IMR-90 (cell line): Measurements from ENCODE around the gene NEUROG1. TPM values are rescaled to one million over a fixed set of nuclear protein-coding genes. Genes with fewer than 3 reads are reported as not detected.

Source experiments
- ATAC-seq: fragments of 200-7000 bp; cut with Tn5 transposase; 2 replicates; pipeline ENCODE4 v1.9.1; 2020; ENCODE audit warnings: low read depth, mild to moderate bottlenecking, moderate library complexity
- BruUV-seq: library from RNA; stranded (reverse); fragments of 400-500 nt; replicated peaks from 2 replicates; lab custom pipeline; 2021; lab: Mats Ljungman, UMichigan
- CTCF ChIA-PET: fragments of 300-600 bp; formaldehyde crosslinking; extraction: SDS; loops from one replicate; lab custom pipeline; 2021; ENCODE audit warnings: antibody characterized with exemption; lab: Yijun Ruan, JAX
- POLR2A ChIA-PET: fragments of 300-600 bp; sonication (Branson Sonifier 250); formaldehyde crosslinking; loops from one replicate; lab custom pipeline; 2022; ENCODE audit warnings: antibody characterized with exemption; ENCODE audit not compliant: unreplicated experiment; lab: Charles Lee
- DNase-seq: peaks from one replicate; pipeline ENCODE4 v3.0.0; 2013
- H2AFZ ChIP-seq: replicated peaks from 2 replicates; pipeline ENCODE3; 2013; ENCODE audit warnings: low read length, mild to moderate bottlenecking; ENCODE audit not compliant: poor library complexity
- H2AK5ac ChIP-seq: 2 replicates; pipeline ENCODE4 v1.6.1; 2013; ENCODE audit warnings: low read depth, low read length, inconsistent platforms
- H2AK9ac ChIP-seq: replicated peaks from 2 replicates; pipeline ENCODE3; 2013; ENCODE audit warnings: mild to moderate bottlenecking, low read depth, low read length, moderate library complexity; ENCODE audit not compliant: poor library complexity
- H2BK120ac ChIP-seq: 2 replicates; pipeline ENCODE4 v1.6.1; 2013; ENCODE audit warnings: low read depth, low read length, inconsistent platforms
- H2BK15ac ChIP-seq: 3 replicates; pipeline ENCODE4 v1.6.1; 2013; ENCODE audit warnings: low read depth, low read length, inconsistent platforms
- H2BK20ac ChIP-seq: 2 replicates; pipeline ENCODE4 v1.6.1; 2013; ENCODE audit warnings: low read depth, mild to moderate bottlenecking, inconsistent platforms, low read length, moderate library complexity
- H2BK5ac ChIP-seq: 2 replicates; pipeline ENCODE4 v1.6.1; 2013; ENCODE audit warnings: mild to moderate bottlenecking, low read depth, low read length, inconsistent platforms; ENCODE audit not compliant: poor library complexity, severe bottlenecking
- H3K14ac ChIP-seq: replicated peaks from 2 replicates; pipeline ENCODE4 v1.6.1; 2013; ENCODE audit warnings: low read depth, low read length, inconsistent platforms
- H3K18ac ChIP-seq: 2 replicates; pipeline ENCODE4 v1.6.1; 2013; ENCODE audit warnings: low read depth, low read length, control low read depth
- H3K23ac ChIP-seq: 2 replicates; pipeline ENCODE4 v1.6.1; 2013; ENCODE audit warnings: low read depth, low read length, inconsistent platforms
- H3K27ac ChIP-seq: 2 replicates; pipeline ENCODE4 v1.5.1; 2013; ENCODE audit warnings: mild to moderate bottlenecking, control low read depth, low read length; ENCODE audit not compliant: insufficient read depth
- H3K27me3 ChIP-seq: 2 replicates; pipeline ENCODE4 v1.6.1; 2013; ENCODE audit warnings: low read length; ENCODE audit not compliant: control insufficient read depth, insufficient read depth
- H3K36me3 ChIP-seq: 2 replicates; pipeline ENCODE4 v1.6.1; 2013; ENCODE audit warnings: low read length, mixed read lengths; ENCODE audit not compliant: control insufficient read depth, insufficient read depth
- H3K4ac ChIP-seq: 2 replicates; pipeline ENCODE4 v1.6.1; 2013; ENCODE audit warnings: low read depth, low read length, inconsistent platforms
- H3K4me1 ChIP-seq: 2 replicates; pipeline ENCODE4 v1.6.1; 2013; ENCODE audit warnings: low read length, mixed read lengths; ENCODE audit not compliant: control insufficient read depth, insufficient read depth
- H3K4me2 ChIP-seq: 2 replicates; pipeline ENCODE4 v1.6.1; 2013; ENCODE audit warnings: low read depth, mild to moderate bottlenecking, control low read depth, low read length, moderate library complexity
- H3K4me3 ChIP-seq: 2 replicates; pipeline ENCODE4 v1.5.1; 2013; ENCODE audit warnings: low read depth, mild to moderate bottlenecking, control low read depth, low read length, moderate library complexity; ENCODE audit not compliant: insufficient read depth
- H3K56ac ChIP-seq: 2 replicates; pipeline ENCODE4 v1.6.1; 2013; ENCODE audit warnings: low read length, inconsistent platforms; ENCODE audit not compliant: insufficient read depth; ENCODE audit errors: extremely low read depth
- H3K79me1 ChIP-seq, 2 experiments: 2 replicates each; pipeline ENCODE4 v1.6.1; 2013; ENCODE audit warnings: low read length in 2 of 2, inconsistent platforms in 1 of 2, low read depth in 1 of 2
- H3K9ac ChIP-seq: 2 replicates; pipeline ENCODE4 v1.6.1; 2013; ENCODE audit warnings: low read depth, low read length, control low read depth
- H3K9me1 ChIP-seq: 2 replicates; pipeline ENCODE4 v1.6.1; 2013; ENCODE audit warnings: low read length, inconsistent platforms; ENCODE audit not compliant: insufficient read depth
- H3K9me3 ChIP-seq: 2 replicates; pipeline ENCODE4 v1.6.1; 2013; ENCODE audit warnings: low read length; ENCODE audit not compliant: control insufficient read depth, insufficient read depth
- H4K20me1 ChIP-seq: 2 replicates; pipeline ENCODE4 v1.6.1; 2013; ENCODE audit warnings: low read length, inconsistent platforms; ENCODE audit not compliant: insufficient read depth
- H4K5ac ChIP-seq: 2 replicates; pipeline ENCODE4 v1.6.1; 2013; ENCODE audit warnings: mild to moderate bottlenecking, low read depth, low read length, control low read depth
- H4K8ac ChIP-seq, 2 experiments: 2 replicates each; pipeline ENCODE4 v1.6.1; 2013; ENCODE audit warnings: low read depth in 2 of 2, low read length in 2 of 2, control low read depth in 1 of 2, inconsistent platforms in 1 of 2
- H4K91ac ChIP-seq: 2 replicates; pipeline ENCODE4 v1.6.1; 2013; ENCODE audit warnings: low read depth, low read length, inconsistent platforms; ENCODE audit not compliant: insufficient read depth
- BHLHE40 ChIP-seq: fragments of 150-350 bp; IDR thresholded peaks from 2 replicates; pipeline ENCODE4 v1.6.1; 2016; ENCODE audit warnings: mild to moderate bottlenecking, low read depth, low read length
- CEBPB ChIP-seq: IDR thresholded peaks from 2 replicates; pipeline ENCODE4 v1.6.1; 2012; ENCODE audit warnings: low read depth, low read length, improper control_type of control experiment
- CHD1 ChIP-seq: IDR thresholded peaks from 2 replicates; pipeline ENCODE4 v1.6.1; 2012; ENCODE audit warnings: low read depth, low read length, improper control_type of control experiment
- CTCF ChIP-seq: conservative IDR thresholded peaks from 2 replicates; pipeline ENCODE4 v1.5.1; 2012; ENCODE audit warnings: mild to moderate bottlenecking, low read depth, low read length, improper control_type of control experiment
- MAFK ChIP-seq: IDR thresholded peaks from 2 replicates; pipeline ENCODE4 v1.6.1; 2012; ENCODE audit warnings: low read depth, low read length, improper control_type of control experiment
- MAZ ChIP-seq: IDR thresholded peaks from 2 replicates; pipeline ENCODE4 v1.6.1; 2012; ENCODE audit warnings: low read depth, mild to moderate bottlenecking, low read length, improper control_type of control experiment, moderate library complexity, borderline replicate concordance
- MXI1 ChIP-seq: IDR thresholded peaks from 2 replicates; pipeline ENCODE4 v1.6.1; 2012; ENCODE audit warnings: low read depth, mild to moderate bottlenecking, low read length, moderate library complexity, borderline replicate concordance
- NFE2L2 ChIP-seq: fragments of 150-350 bp; IDR thresholded peaks from 2 replicates; pipeline ENCODE4 v1.6.1; 2016; ENCODE audit warnings: low read depth, mild to moderate bottlenecking, low read length
- POLR2A ChIP-seq: IDR thresholded peaks from 2 replicates; pipeline ENCODE4 v1.6.1; 2012; ENCODE audit warnings: mild to moderate bottlenecking, low read depth, low read length
- RAD21 ChIP-seq: IDR thresholded peaks from 2 replicates; pipeline ENCODE4 v1.6.1; 2012; ENCODE audit warnings: low read length, improper control_type of control experiment
- RCOR1 ChIP-seq: IDR thresholded peaks from 2 replicates; pipeline ENCODE4 v1.6.1; 2012; ENCODE audit warnings: mild to moderate bottlenecking, low read length, improper control_type of control experiment; ENCODE audit not compliant: insufficient replicate concordance
- RFX5 ChIP-seq: IDR thresholded peaks from 2 replicates; pipeline ENCODE4 v1.8.0; 2012; ENCODE audit warnings: low read depth, mild to moderate bottlenecking, low read length, moderate library complexity
- SMC3 ChIP-seq: fragments of 150-350 bp; IDR thresholded peaks from 2 replicates; pipeline ENCODE4 v1.6.1; 2016; ENCODE audit warnings: low read depth, mild to moderate bottlenecking, antibody characterized with exemption, low read length, moderate library complexity
- USF2 ChIP-seq: fragments of 150-350 bp; IDR thresholded peaks from 2 replicates; pipeline ENCODE4 v1.6.1; 2017; ENCODE audit warnings: mild to moderate bottlenecking, antibody characterized with exemption, low read length, low read depth
- WGBS, 2 experiments: methylation state at CpG; one replicate each; pipeline versions ENCODE4 v1.1.5 to v1.1.7; 2013; ENCODE audit warnings: missing lambda C conversion rate in 2 of 2; ENCODE audit not compliant: insufficient read length in 1 of 2; ENCODE audit errors: extremely low coverage in 2 of 2; 5-methylcytosine and 5-hydroxymethylcytosine counted together
- dilution Hi-C: fragments of 300-500 bp; cut with HindIII; formaldehyde crosslinking; loops from one replicate; pipeline ENCODE4 v1.14.3; 2018; ENCODE audit warnings: low sequenced_read_pairs; ENCODE audit not compliant: unreplicated experiment
- in situ Hi-C: fragments of 300-500 bp; cut with MboI; formaldehyde crosslinking; loops from 3 replicates; pipeline ENCODE4 v1.14.3; 2019; ENCODE audit warnings: low sequenced_read_pairs, inconsistent platforms, mixed read lengths
- intact Hi-C: fragments of 100-400 bp; cut with micrococcal nuclease; formaldehyde crosslinking; loops from 2 replicates; pipeline ENCODE4 v1.10.0; 2022
- polyA plus RNA-seq, 3 experiments: library from polyadenylated mRNA; depleted of rRNA; stranded (reverse); fragments of >200 nt; gene quantifications; 2 replicates each; pipeline ENCODE4 v1.2.3, GENCODE V29; 2012; ENCODE audit warnings: low replicate concordance in 1 of 3
- total RNA-seq: library from RNA; depleted of rRNA; stranded (reverse); fragments of >200 nt; gene quantifications from 2 replicates; pipeline ENCODE4 v1.2.3, GENCODE V29; 2012

NEUROG1 gene
- total and polyA plus RNA-seq, 2 of the 4 experiments (the other 2 are of a cell fraction), result not detected

GRCh38 chr5:135568923-135569360, 33.2 kb upstream of the NEUROG1 start:
- H4K8ac ChIP-seq, result no peak overlapping the region
- no peak overlapping the region for H4K91ac ChIP-seq
- no TSS peak for BruUV-seq
- in situ Hi-C loops (loop anchor here (10.0 to 25.0 kb wide), 2 partner anchors 266 to 643 kb away; partner anchors contain the start of gene SLC25A48), intact Hi-C loops (loop anchor here (10.0 kb wide), 1 partner anchor 646 kb away; no protein-coding TSS in a partner anchor), dilution Hi-C loops (loop anchor here (25.0 kb wide), 1 partner anchor 107 kb away; the partner anchor contains the start of gene TIFAB)
- no peak overlapping the region for H4K5ac ChIP-seq
- no peak overlapping the region for H3K4me3 ChIP-seq
- no peaks in the 10 kb centered on the region for H3K79me1 ChIP-seq
- no peaks in the 10 kb centered on the region for H4K20me1 ChIP-seq
- H2AK9ac ChIP-seq, result no peak overlapping the region
- ATAC-seq (no peak), DNase-seq (no peak)
- H3K36me3 ChIP-seq, result no peaks in the 10 kb centered on the region
- ChIA-PET CTCF (interaction anchor here (1.3 to 5.4 kb wide), 3 partner anchors 16 to 261 kb away, joined by 3 to 56 read pairs (median 4); no protein-coding TSS in a partner anchor), POLR2A (no interaction called here)
- no peak overlapping the region for H3K4ac ChIP-seq
- H3K9me3 ChIP-seq, result no peaks in the 10 kb centered on the region
- no peak overlapping the region for H2BK5ac ChIP-seq
- H3K9ac ChIP-seq, result no peak overlapping the region
- 65% methylated on average over 5 of the region's 5 CpGs; no CpG with 5 or more reads in 1 of the 2 experiments for WGBS, 2 experiments
- H3K14ac ChIP-seq, result no peak overlapping the region
- H3K4me2 ChIP-seq, result no peak overlapping the region
- no peak overlapping the region for H3K23ac ChIP-seq
- H2BK15ac ChIP-seq, result no peak overlapping the region
- no peaks in the 10 kb centered on the region for H3K9me1 ChIP-seq
- no peak overlapping the region for H3K56ac ChIP-seq
- peaks cover 24% of the 10 kb centered on the region for H3K27me3 ChIP-seq
- no peak overlapping the region for H2BK120ac ChIP-seq
- H3K27ac ChIP-seq, result no peak overlapping the region
- H3K4me1 ChIP-seq, result no peaks in the 10 kb centered on the region
- TF ChIP-seq RCOR1 (no peak), MAZ (no peak), NFE2L2 (no peak), MXI1 (no peak), SMC3 (no peak), RFX5 (no peak), CEBPB (no peak), MAFK (no peak), BHLHE40 (no peak), POLR2A (no peak), CHD1 (no peak), RAD21 (no peak), USF2 (no peak), CTCF (no peak)
- H3K18ac ChIP-seq, result no peak overlapping the region
- H2AFZ ChIP-seq, result no peak overlapping the region
- no peak overlapping the region for H2BK20ac ChIP-seq
- no peak overlapping the region for H2AK5ac ChIP-seq
